ENCODE measurements around the gene PDZD4.

Gene PDZD4

GRCh38 chrX:153766871-153767673 is 63.3 kb downstream of the PDZD4 start:
- H3K4me1 Mint-ChIP-seq (ENCODE audit: low read depth), result peaks cover 23% of the 10 kb centered on the region
- no peak overlapping the region for H3K27ac Mint-ChIP-seq
- intact Hi-C loops (cut with micrococcal nuclease), result no loop called here
- H3K36me3 Mint-ChIP-seq (ENCODE audit: low read depth), result no peaks in the 10 kb centered on the region
- no peak overlapping the region for H3K4me3 Mint-ChIP-seq
- peaks cover 30% of the 10 kb centered on the region for H3K27me3 Mint-ChIP-seq
- H3K9me3 Mint-ChIP-seq, result no peaks in the 10 kb centered on the region

GRCh38 chrX:153766098-153766817 is 64.1 kb downstream of the PDZD4 start:
- H3K27ac Mint-ChIP-seq, result no peak overlapping the region

DNA sequence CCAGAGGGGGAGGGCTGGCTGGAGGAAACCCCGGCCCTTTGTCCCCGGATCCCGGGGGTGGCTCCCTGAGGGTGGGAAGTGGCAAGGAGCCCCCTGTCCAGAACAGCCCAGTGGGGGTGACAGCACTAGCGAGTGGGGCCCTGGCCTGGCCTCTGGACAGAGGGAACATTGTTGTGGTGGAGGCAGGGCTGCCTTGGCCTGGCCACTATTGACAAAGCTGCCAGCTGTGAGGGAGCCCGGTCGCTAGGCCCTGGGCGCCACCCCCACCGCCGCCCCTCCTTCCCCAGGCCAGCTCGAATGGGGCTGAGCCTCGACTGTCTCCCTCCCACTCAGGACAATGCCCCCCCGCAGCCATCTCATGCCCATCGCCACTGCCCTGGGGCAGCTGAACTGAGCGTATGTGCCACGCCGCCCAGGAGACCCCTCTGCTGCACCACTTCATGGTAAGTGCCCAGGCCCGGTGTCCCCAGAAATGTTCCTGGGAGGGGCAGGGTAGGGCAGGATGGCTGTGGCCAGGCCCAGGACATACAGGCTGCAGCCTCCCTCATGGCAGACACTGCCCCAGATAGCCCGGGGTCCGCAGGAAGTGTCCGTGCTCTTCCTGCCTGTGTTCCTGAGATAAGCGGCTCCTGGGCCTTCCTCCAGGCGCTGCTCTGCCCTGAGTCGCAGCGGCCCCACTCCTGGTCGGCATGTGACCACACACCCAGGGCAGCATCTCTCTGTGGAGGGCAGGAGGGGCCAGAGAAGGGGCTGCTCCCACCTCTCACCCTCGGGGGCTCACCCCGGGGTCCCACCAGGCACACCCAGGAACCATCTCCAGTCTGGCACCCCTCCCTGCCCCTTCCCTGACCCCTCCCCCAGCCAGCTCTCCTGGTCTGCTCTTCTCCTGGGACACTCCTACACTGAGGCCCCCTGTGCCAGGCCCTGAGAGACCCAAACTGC is 64.9 kb downstream of the PDZD4 start:
- Mint-ChIP-seq H3K27me3 (peaks cover 30% of the 10 kb centered on the region), H3K4me3 (no peak overlapping the region), H3K4me1 (ENCODE audit: low read depth) (peaks cover 23% of the 10 kb centered on the region), H3K36me3 (ENCODE audit: low read depth) (no peaks in the 10 kb centered on the region), H3K9me3 (no peaks in the 10 kb centered on the region), H3K27ac (no peak overlapping the region)
- intact Hi-C loops (cut with micrococcal nuclease), result no loop called here

More at GRCh38 chrX:153766098-153766817, 64.1 kb downstream of the PDZD4 start:
- intact Hi-C loops (cut with micrococcal nuclease), result no loop called here
- Mint-ChIP-seq H3K9me3 (no peaks in the 10 kb centered on the region), H3K4me3 (no peak overlapping the region), H3K27me3 (peaks cover 30% of the 10 kb centered on the region), H3K4me1 (ENCODE audit: low read depth) (peaks cover 23% of the 10 kb centered on the region), H3K36me3 (ENCODE audit: low read depth) (no peaks in the 10 kb centered on the region)

- intact Hi-C loops (cut with micrococcal nuclease), result loop anchor here (5.0 kb wide), 1 partner anchor 188 kb away; no protein-coding TSS in a partner anchor
- no peaks in the 10 kb centered on the region for H3K36me3 Mint-ChIP-seq (ENCODE audit: low read depth)
- no peak overlapping the region for H3K27ac Mint-ChIP-seq
- H3K9me3 Mint-ChIP-seq, result no peaks in the 10 kb centered on the region
- H3K4me3 Mint-ChIP-seq, result no peak overlapping the region
- peaks cover 25% of the 10 kb centered on the region for H3K27me3 Mint-ChIP-seq
- peaks cover 19% of the 10 kb centered on the region for H3K4me1 Mint-ChIP-seq (ENCODE audit: low read depth)
These were observed 65.6 kb downstream of the PDZD4 start for GRCh38 chrX:153764786-153765137.

DNA sequence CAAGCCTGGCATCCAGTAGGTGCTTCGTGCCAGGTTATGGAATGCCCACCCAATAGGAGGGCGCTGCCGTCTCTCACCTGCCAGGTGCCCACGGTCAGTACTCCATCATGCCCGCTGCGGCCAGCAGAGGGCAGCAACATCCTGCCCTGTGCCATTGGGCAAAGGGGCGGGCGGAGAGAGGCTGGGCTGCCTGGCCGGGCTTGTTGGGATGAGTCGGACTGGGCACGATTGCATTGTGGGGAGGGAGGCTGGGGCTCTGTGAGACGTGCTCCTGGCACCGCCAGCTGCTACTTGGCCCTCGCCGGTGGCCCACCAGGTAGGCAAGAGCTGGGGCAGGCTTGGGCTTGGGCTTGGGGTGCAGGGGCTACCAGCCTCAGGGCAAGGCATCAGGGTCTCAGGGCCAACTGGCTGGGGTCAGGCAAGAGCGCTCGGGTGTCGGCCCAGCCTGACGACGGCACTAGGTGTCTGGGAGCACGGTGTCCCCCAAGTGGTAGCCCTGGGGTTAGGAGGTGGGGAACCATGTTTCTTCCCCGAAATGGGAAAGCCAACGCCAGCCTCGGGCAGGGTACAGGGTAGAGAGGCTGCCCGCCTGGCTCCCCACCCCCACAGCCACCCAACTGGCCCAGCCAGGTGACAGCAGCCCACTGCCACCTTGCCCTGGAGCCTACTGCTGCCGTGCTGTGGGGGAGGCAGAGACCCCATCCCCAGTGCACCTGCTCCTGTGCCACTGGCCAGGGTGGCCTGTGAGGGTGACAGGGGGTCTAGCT is 66.2 kb downstream of the PDZD4 start, which contains the start of gene PLXNB3:
Gene PLXNB3, plus strand, starts transcription at position 261 of the 767 bp plus-strand sequence. CDS start 1,287 bp downstream, outside the sequence.
- intact Hi-C loops (cut with micrococcal nuclease), result loop anchor here (5.0 kb wide), 1 partner anchor 188 kb away; no protein-coding TSS in a partner anchor
- Mint-ChIP-seq H3K27ac (no peak within 1 kb of the TSS), H3K36me3 (ENCODE audit: low read depth) (no peaks in the 10 kb centered on the region), H3K4me3 (no peak within 1 kb of the TSS), H3K4me1 (ENCODE audit: low read depth) (peaks cover 19% of the 10 kb centered on the region), H3K27me3 (peaks cover 25% of the 10 kb centered on the region), H3K9me3 (no peaks in the 10 kb centered on the region)

GRCh38 chrX:153763298-153763932 is 66.9 kb downstream of the PDZD4 start:
- intact Hi-C loops (cut with micrococcal nuclease), result loop anchor here (5.0 kb wide), 1 partner anchor 189 kb away; no protein-coding TSS in a partner anchor

GRCh38 chrX:153762626-153763173 is 67.6 kb downstream of the PDZD4 start:
- intact Hi-C loops (cut with micrococcal nuclease), result loop anchor here (5.0 kb wide), 1 partner anchor 190 kb away; no protein-coding TSS in a partner anchor
- Mint-ChIP-seq H3K4me3 (no peak overlapping the region), H3K9me3 (no peaks in the 10 kb centered on the region), H3K36me3 (ENCODE audit: low read depth) (no peaks in the 10 kb centered on the region), H3K27ac (no peak overlapping the region), H3K4me1 (ENCODE audit: low read depth) (peaks cover 22% of the 10 kb centered on the region), H3K27me3 (peaks cover 18% of the 10 kb centered on the region)

More at GRCh38 chrX:153763298-153763932, 66.9 kb downstream of the PDZD4 start:
- H3K27ac Mint-ChIP-seq, result no peak overlapping the region
- peaks cover 23% of the 10 kb centered on the region for H3K27me3 Mint-ChIP-seq
- H3K36me3 Mint-ChIP-seq (ENCODE audit: low read depth), result no peaks in the 10 kb centered on the region
- H3K4me1 Mint-ChIP-seq (ENCODE audit: low read depth), result peaks cover 19% of the 10 kb centered on the region
- no peak overlapping the region for H3K4me3 Mint-ChIP-seq
- H3K9me3 Mint-ChIP-seq, result no peaks in the 10 kb centered on the region

GRCh38 chrX:153761863-153762262 is 68.5 kb downstream of the PDZD4 start:
- Mint-ChIP-seq H3K27ac (no peak overlapping the region), H3K27me3 (peaks cover 16% of the 10 kb centered on the region), H3K4me3 (no peak overlapping the region), H3K36me3 (ENCODE audit: low read depth) (no peaks in the 10 kb centered on the region), H3K9me3 (no peaks in the 10 kb centered on the region), H3K4me1 (ENCODE audit: low read depth) (peaks cover 26% of the 10 kb centered on the region)
- intact Hi-C loops (cut with micrococcal nuclease), result loop anchor here (5.0 kb wide), 1 partner anchor 190 kb away; no protein-coding TSS in a partner anchor

- Mint-ChIP-seq H3K4me1 (ENCODE audit: low read depth) (peaks cover 19% of the 10 kb centered on the region), H3K9me3 (no peaks in the 10 kb centered on the region), H3K36me3 (ENCODE audit: low read depth) (no peaks in the 10 kb centered on the region), H3K27me3 (peaks cover 4% of the 10 kb centered on the region), H3K4me3 (no peak overlapping the region), H3K27ac (no peak overlapping the region)
- intact Hi-C loops (cut with micrococcal nuclease), result no loop called here
These were observed 75.2 kb downstream of the PDZD4 start for GRCh38 chrX:153755136-153755535.

All from dendritic cell treated with granulocyte-macrophage colony-stimulating factor and Interleukin-4, amounts not matched to agents 40 ng/mL and 50 ng/mL, for 4 days (primary cell).